Measurements from ENCODE around the gene TCN1. TPM values are rescaled to one million over a fixed set of nuclear protein-coding genes. Genes with fewer than 3 reads are reported as not detected.

The TCN1 gene
- total RNA-seq, 2 experiments from 2014 or later: not detected

DNA sequence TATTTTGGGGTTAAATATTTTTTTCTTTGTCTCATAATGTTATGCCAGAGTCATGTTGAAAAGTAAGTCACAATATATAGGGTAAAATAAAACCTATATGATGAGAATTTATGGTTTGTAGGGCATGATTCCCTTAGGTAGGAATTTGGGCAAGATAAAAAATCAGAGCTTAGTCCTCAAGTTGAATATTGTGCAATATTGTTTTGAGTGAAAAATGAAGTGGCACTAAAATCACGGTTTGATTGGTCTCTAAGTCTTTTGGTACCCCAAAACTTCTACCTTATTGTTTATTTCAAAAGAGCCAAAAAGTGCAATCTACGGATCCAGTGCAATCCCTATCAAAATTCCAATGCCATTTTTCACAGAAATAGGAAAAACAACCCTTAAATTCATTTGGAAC, 54.1 kb downstream of the TCN1 start:
- H3K4me3 Mint-ChIP-seq: no peak overlapping the region
- H3K36me3 Mint-ChIP-seq (ENCODE audit: low read depth): peaks cover 27% of the 10 kb centered on the region
- Histone ChIP-seq H3K4me3 (ENCODE audit: low read length) (no peak overlapping the region), H3K4me1 (ENCODE audit: insufficient read depth, low read length) (peaks cover 25% of the 10 kb centered on the region), H3K27ac (ENCODE audit: low read depth in 1 of 2, low read length in 2 of 2) (no peak overlapping the region), H3K27me3 (ENCODE audit: control insufficient read depth in 1 of 2, insufficient read depth in 2 of 2, low read length in 2 of 2) (no peaks in the 10 kb centered on the region), H3K9me3 (ENCODE audit: control insufficient read depth in 1 of 2, insufficient read depth in 1 of 2, low read length in 2 of 2) (no peaks in the 10 kb centered on the region), H3K36me3 (ENCODE audit: insufficient read depth, low read length) (peaks cover 14% of the 10 kb centered on the region)
- TF ChIP-seq, protein P1, sequence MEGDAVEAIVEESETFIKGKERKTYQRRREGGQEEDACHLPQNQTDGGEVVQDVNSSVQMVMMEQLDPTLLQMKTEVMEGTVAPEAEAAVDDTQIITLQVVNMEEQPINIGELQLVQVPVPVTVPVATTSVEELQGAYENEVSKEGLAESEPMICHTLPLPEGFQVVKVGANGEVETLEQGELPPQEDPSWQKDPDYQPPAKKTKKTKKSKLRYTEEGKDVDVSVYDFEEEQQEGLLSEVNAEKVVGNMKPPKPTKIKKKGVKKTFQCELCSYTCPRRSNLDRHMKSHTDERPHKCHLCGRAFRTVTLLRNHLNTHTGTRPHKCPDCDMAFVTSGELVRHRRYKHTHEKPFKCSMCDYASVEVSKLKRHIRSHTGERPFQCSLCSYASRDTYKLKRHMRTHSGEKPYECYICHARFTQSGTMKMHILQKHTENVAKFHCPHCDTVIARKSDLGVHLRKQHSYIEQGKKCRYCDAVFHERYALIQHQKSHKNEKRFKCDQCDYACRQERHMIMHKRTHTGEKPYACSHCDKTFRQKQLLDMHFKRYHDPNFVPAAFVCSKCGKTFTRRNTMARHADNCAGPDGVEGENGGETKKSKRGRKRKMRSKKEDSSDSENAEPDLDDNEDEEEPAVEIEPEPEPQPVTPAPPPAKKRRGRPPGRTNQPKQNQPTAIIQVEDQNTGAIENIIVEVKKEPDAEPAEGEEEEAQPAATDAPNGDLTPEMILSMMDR (IDR thresholded peaks at IDR 0.05): no peak
- H3K9me3 Mint-ChIP-seq: peaks cover 6% of the 10 kb centered on the region
- H3K4me1 Mint-ChIP-seq (ENCODE audit: low read depth): peaks cover 33% of the 10 kb centered on the region
- intact Hi-C loops (cut with DNase I, micrococcal nuclease): loop anchor here (5.0 to 10.0 kb wide), 4 partner anchors 117 to 255 kb away; partner anchors contain the start of gene PATL1 (in 1 of the 2)
- H3K27ac Mint-ChIP-seq: no peak overlapping the region
- H3K27me3 Mint-ChIP-seq: peaks cover 3% of the 10 kb centered on the region
- CTCF ChIA-PET: no interaction called here
- ATAC-seq (ENCODE audit: poor library complexity): no peak
- DNase-seq: no peak
- POLR2A ChIA-PET: interaction anchor here (0.6 to 2.4 kb wide), 2 partner anchors 197 to 651 kb away, joined by 3 to 14 read pairs; partner anchors contain the start of gene OSBP

DNA sequence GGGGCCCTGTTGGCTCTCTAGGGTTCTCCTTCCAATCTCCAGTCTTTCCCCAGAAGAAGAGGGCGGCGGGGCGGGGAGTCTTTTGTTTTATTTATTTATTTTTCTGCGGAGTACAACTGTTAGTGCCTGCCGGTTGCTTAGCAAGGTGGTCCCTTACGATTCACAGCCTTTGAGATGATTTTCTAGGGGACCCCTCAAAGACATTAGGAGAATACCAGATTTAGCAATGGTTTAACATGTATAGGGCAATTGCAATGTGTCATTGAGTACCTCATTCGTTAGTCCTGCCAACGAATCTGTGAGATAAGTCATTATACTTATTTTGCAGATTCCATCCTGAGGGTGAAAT, 55.4 kb downstream of the TCN1 start:
- TF ChIP-seq, protein P1 (IDR thresholded peaks at IDR 0.05): no peak
- H3K27ac Mint-ChIP-seq: peak overlapping the region; percentile 93
- ChIA-PET CTCF (interaction anchor here (1.3 to 3.3 kb wide), 4 partner anchors 12 to 56 kb away, joined by 3 to 37 read pairs (median 4); partner anchors contain the start of gene STX3), POLR2A (interaction anchor here (1.5 to 2.9 kb wide), 6 partner anchors 10 to 196 kb away, joined by 4 to 23 read pairs (median 11); partner anchors contain the start of genes OSBP, PATL1 and STX3)
- Histone ChIP-seq H3K36me3 (ENCODE audit: insufficient read depth, low read length) (peaks cover 26% of the 10 kb centered on the region), H3K4me3 (ENCODE audit: low read length) (peak overlapping the region; percentile 93), H3K27me3 (ENCODE audit: control insufficient read depth in 1 of 2, insufficient read depth in 2 of 2, low read length in 2 of 2) (no peaks in the 10 kb centered on the region), H3K4me1 (ENCODE audit: insufficient read depth, low read length) (peaks cover 25% of the 10 kb centered on the region), H3K27ac (ENCODE audit: low read depth in 1 of 2, low read length in 2 of 2) (peak overlapping the region; percentile 53 to 65), H3K9me3 (ENCODE audit: control insufficient read depth in 1 of 2, insufficient read depth in 1 of 2, low read length in 2 of 2) (no peaks in the 10 kb centered on the region)
- H3K4me3 Mint-ChIP-seq: peak overlapping the region; percentile 95
- peaks cover 33% of the 10 kb centered on the region for H3K4me1 Mint-ChIP-seq (ENCODE audit: low read depth)
- H3K9me3 Mint-ChIP-seq: peaks cover 6% of the 10 kb centered on the region
- intact Hi-C loops (cut with DNase I, micrococcal nuclease): loop anchor here (2.0 to 10.0 kb wide), 5 partner anchors 56 to 254 kb away; partner anchors contain the start of genes PATL1 (in 1 of the 2) and STX3 (in 1 of the 2)
- H3K27me3 Mint-ChIP-seq: peaks cover 3% of the 10 kb centered on the region
- ATAC-seq (ENCODE audit: poor library complexity): no peak
- H3K36me3 Mint-ChIP-seq (ENCODE audit: low read depth): peaks cover 39% of the 10 kb centered on the region
- DNase-seq: no peak

DNA sequence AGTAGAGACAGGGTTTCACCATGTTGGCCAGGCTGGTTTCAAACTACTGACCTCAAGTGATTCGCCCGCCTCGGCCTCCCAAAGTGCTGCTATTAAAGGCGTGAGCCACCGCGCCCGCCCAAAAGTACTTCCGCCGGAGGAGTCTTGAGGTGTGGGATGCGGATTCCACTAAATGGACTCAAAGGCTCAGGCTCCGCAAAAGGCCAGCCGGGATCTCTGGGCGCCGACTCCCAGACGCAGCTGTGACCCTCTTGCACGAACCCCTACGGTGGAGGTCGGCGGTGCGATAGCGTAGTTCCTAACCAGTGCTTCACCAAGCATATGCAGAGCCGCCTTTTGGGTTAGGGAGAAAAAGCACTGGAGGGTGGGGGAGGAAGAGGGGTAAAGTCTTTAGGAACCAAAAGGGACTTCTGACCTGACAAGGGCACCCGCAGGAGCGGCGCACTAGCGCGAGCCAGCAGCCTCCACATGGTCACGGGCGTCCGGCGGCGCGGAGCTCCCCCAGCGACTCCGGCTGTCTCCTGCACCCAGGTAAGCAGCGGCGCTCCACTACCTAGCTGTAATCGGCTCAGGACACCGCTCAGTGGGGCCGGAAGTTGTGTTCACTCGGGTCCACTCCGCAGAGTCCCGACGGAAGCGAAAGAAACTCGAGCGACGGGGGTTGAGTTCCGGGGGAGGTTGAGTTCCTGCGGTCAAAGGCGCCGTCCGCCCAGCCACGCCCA, 55.9 kb downstream of the TCN1 start, which contains the start of gene MRPL16:
Gene MRPL16, minus strand, starts transcription at position 590 of the 722 bp plus-strand sequence. Its CDS starts 120 bp downstream, at position 470.
- peak within 1 kb of the TSS; percentile 53 to 65 for H3K27ac ChIP-seq (ENCODE audit: low read depth in 1 of 2, low read length in 2 of 2)
- TF ChIP-seq, protein P1 (IDR thresholded peaks at IDR 0.05): peak; percentile 12
- Mint-ChIP-seq H3K4me1 (ENCODE audit: low read depth) (peaks cover 33% of the 10 kb centered on the region), H3K9me3 (peaks cover 6% of the 10 kb centered on the region), H3K27ac (peak within 1 kb of the TSS; percentile 93), H3K4me3 (peak within 1 kb of the TSS; percentile 95), H3K27me3 (peaks cover 3% of the 10 kb centered on the region), H3K36me3 (ENCODE audit: low read depth) (peaks cover 44% of the 10 kb centered on the region)
- no peaks in the 10 kb centered on the region for H3K27me3 ChIP-seq (ENCODE audit: control insufficient read depth in 1 of 2, insufficient read depth in 2 of 2, low read length in 2 of 2)
- ChIA-PET POLR2A (interaction anchor here (1.5 to 2.9 kb wide), 6 partner anchors 9 to 195 kb away, joined by 4 to 23 read pairs (median 11); partner anchors contain the start of genes OSBP, PATL1 and STX3), CTCF (interaction anchor here (1.3 to 3.3 kb wide), 4 partner anchors 13 to 55 kb away, joined by 3 to 37 read pairs (median 4); partner anchors contain the start of gene STX3)
- peak; percentile 84 to 95 (median 88) for DNase-seq
- H3K9me3 ChIP-seq (ENCODE audit: control insufficient read depth in 1 of 2, insufficient read depth in 1 of 2, low read length in 2 of 2): no peaks in the 10 kb centered on the region
- peaks cover 26% of the 10 kb centered on the region for H3K36me3 ChIP-seq (ENCODE audit: insufficient read depth, low read length)
- peak; percentile 99 for ATAC-seq (ENCODE audit: poor library complexity)
- intact Hi-C loops (cut with DNase I, micrococcal nuclease): loop anchor here (2.0 to 10.0 kb wide), 5 partner anchors 56 to 253 kb away; partner anchors contain the start of genes PATL1 (in 1 of the 2) and STX3 (in 1 of the 2)
- H3K4me1 ChIP-seq (ENCODE audit: insufficient read depth, low read length): peaks cover 25% of the 10 kb centered on the region
- H3K4me3 ChIP-seq (ENCODE audit: low read length): peak within 1 kb of the TSS; percentile 93
